SK-N-DZ (cell line): ENCODE results near the gene IL17REL.

Experiments used
- DNase-seq: peaks from one replicate; pipeline ENCODE4 v3.0.0-alpha.2; 2015; ENCODE audit warnings: low spot score

IL17REL gene

DNA sequence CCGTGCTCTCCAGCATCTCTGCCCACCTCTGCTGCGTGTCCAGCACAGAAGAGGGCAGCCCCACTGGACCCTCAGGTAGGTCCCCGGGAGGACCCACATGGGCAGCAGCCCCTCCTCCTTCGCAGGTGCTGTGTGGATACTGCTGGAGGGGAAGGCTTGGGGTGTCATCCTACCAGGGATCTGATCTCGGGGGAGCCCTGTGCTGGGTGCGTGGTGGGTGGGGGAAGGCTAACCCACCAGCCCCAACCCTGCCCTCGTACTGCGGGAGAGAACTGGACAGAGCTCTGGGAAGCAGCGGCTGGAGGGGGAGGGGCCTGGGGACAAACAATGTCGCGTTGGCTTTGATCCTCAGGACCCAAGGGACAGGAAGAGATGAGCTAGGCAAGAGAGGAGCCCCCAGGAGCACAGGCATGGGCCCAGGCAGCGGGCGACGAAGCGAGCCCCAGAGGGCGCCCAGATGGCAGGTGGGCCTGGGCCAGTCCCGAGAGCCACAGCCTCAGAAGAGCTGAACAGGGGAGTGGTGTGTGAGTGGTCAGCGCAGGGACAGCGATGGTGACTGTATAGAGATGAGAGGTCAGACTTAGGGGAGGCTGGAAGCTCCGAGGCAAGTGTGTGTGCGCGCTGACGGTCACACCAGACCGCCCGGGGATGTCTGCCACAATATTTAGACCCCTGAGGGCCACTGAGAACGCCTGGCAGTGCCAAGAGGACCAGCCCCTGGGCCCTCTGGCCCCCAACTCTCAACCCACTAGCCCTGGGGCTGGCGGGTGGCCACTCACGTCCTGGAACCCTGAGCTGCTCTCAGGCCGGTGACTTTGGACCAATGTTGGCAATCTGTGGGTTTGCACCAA, 53.4 kb downstream of the IL17REL start:
- no peak for DNase-seq

DNA sequence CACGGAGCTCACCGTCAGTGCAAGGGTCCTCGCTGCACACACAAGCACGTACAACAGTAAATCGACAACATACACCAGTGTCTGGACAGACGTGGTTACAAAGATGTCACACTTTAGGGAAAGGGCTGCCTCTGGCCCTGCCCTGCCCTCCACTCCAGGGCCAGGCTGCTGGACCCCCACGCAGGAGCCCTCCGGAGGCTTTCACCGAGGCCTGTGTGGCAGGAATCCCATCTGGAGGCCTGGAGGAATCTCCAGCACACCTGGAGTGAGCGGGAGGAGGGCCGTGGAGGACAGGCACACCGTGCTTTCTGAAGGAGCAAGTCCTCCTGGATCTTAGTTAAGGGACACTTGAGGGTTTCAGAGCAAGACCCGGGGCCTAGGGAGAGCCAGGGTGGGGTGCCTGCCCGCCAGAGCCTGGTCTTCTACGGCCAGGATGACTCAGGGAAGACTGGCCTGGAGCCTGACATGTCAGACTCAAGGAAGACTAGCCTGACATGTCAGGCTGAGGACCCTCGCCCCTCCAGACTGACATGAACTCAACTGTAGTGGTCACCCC, 54.1 kb downstream of the IL17REL start:
- no peak for DNase-seq

DNA sequence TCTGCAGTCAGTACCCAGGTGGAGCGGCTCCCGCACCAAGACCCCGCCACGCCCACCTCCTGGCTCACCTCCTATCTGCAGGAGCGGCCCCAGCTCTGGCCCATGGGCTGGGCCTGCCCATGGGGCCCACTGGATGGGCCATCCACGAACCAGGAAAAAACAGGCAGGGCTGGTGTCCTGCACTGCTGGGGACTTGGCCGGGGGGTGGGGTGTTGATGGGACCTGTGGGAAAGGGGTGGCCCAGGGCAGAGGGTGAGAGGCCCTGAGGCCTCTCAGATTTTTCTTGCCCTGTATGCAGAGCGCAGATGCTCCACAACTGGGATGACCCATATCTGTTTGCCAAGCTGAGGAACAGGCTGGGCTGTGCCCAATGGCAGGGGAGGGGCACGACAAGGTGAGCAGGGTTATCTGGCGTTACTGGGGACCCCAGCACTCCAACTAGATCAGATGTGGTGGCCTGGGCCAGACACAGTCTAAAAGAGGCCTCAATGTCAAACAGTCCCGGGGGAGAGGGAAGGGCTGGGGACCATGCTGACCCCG, 54.7 kb downstream of the IL17REL start:
- DNase-seq: no peak

DNA sequence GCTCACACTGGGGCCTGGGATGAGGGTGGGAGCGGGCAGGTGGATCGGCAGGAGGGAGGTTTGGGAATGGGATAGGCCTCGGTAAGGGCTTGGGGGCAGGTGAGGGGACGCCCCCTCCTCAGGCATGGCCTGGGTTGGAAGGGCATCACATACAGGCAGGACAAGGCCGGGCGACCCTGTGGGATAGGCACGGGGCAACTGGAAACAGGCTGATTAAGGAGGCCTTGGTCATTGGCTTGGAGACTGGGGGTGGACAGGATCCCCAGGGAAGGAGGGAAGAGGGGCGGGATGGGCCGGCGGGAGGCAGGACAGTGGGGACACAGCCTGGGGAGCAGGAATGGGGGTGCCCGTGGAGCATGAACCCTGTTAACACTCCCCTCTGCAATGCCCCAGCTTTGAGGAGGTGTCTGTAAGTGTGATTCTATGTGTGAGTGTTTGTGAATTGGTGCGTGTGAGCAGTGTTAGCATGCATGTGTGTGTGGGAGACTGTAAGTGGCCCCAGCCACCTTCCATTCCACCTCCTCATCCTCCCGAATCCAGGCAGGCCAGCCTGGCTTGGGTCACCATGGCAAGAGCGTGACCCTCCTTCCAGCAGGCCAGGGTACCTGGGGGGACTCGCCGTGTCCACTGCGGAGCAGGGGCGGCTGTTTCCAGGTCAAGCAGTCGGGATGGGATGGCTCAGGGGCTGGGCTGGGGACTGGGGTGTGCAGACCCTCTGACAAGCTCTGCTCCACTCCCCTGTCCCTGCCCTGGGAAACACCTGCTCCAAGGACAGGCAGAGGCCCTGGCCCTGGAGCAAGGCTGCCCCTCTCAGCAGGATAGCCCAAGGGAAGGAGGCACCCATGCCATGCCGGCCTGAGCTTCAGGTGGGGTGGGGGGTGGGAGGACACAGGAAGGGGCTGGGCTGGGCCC, 55.4 kb downstream of the IL17REL start:
- no peak for DNase-seq

DNA sequence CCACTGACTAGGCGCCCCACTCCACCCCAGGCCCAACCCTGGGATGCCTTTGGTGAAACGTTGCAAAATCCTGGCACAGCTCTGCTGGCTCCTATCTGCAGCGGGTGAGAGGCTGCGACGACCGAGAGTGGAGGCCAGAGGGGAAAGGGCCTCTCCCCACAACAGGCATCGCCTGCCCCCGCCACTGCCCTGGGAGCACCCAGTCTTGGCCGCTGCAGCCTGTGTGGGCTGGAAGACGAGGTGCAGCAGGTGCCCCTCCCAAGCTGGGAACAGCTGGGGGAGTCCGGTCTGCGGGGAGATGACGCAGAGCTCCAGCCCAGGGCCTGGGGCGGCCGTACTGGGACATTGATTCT, 56.2 kb downstream of the IL17REL start:
- no peak for DNase-seq

DNA sequence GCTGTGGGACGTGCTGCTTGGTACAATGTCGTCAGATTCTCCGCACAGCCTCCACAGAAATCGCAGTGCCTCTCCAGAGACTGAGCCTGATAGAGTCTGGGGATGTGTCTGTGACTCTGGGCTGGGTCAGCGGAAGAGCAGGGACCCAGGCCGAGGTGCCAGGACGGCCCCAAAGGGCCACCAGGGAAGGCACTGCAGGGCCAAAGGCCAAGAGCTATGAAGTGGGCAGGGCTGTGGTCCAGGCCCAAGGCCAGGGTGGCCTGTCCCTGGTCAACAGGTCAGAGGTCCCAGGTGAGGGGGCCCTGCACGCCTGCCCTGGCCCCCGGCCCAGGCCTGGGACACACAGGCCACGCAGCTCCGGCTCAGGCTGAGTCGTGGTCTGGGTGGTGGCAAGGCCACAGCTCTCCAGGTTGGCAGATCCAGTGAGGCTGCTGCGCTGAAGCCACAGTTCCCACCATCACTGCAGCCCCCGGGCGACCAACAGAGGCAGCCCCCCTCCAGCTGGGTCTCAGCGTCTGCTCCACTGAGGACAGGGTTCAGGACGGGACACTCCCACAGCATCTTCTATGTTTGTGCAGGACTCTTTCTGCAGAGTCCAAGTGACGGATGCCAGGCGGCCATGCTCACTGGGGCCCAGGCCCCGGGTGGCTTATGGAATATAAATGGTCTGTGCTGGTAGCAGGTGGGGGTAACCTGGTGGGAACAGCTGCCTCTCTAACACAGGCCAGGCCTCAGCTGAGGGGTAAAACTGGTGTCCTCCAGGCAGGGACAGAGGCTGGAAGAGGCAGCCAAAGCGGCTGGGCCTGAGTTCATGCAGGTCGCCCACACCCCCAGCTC, 56.8 kb downstream of the IL17REL start:
- no peak for DNase-seq

DNA sequence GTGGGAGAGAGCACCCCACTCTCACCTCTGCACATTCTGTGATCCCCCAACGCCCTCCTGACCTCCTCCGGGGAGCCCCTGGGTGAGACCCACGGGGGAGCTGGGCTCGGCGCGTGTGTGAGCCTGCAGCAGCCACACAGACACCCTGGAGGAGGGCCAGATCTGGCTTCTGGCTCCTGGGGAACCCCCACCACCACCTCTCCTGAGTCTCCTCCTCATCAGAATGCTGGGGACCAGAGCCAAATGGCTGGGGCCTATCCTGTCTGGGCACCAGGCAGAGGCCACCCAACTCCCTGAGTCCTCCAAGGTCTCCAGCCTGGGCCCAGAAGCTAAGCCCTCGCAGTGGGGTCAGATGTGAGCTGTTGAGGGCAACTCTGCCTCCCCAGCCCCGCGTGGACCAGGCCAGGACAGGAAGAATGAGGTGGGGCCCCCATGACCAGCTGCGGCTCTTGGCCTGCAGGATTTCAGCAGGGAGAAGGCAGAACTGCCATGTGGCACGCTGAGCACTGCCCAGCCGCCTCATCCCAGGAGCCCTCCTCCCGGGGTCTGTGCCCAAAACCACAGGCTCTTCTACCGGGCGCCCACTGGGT, 57.5 kb downstream of the IL17REL start:
- no peak for DNase-seq

DNA sequence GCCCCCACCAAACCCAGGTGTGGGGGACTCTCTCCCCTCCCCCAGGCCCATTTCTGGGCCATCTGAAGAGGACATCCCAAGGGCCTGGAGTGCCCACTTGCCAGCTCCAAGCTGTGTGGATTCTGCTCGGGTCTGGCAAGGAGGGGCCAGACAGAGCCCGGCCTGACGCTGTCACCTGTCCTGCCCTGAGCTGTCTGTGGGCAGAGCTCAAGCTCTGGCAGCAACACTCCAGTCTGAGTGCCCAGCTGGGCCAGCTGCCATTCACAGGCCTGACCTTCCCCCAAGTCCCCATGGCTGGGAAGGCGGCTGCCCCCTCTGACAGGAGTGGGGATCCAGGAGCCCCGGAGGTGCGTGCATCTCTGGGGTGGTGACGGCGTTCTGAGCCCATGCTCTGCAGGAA, 58.2 kb downstream of the IL17REL start:
- no peak for DNase-seq

DNA sequence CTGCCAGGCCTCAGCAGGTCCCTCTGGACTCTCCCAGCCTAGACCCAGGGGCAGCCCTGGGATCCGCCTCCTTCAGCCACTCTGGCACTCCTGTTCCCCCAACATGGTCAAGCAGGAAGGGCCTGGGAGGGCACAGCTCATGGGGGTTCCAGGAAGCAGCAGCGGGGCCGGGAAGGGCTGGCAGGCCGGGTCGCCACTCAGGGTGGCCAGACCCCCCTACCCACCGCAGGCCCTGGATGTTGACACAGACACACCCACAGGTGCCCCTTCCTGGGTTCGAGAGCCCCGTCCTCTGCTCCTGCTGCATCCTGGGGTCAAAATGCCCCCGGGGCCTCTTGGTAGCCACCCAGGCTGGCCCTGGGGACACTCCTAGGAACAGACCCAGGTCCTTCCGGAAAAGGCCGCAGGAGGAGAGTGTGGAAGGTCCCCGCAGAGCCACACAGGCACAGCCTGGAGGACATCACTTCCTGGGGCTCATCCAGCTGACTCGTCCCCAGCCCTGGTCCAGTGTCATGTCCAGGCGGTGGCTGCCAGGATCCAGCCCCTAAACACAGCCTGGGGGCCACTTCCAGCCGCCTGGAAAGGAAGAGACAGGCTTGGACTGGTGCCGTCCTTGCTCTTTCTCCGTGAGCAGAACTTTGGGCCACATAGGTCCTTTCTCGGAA, 58.8 kb downstream of the IL17REL start:
- no peak for DNase-seq

DNA sequence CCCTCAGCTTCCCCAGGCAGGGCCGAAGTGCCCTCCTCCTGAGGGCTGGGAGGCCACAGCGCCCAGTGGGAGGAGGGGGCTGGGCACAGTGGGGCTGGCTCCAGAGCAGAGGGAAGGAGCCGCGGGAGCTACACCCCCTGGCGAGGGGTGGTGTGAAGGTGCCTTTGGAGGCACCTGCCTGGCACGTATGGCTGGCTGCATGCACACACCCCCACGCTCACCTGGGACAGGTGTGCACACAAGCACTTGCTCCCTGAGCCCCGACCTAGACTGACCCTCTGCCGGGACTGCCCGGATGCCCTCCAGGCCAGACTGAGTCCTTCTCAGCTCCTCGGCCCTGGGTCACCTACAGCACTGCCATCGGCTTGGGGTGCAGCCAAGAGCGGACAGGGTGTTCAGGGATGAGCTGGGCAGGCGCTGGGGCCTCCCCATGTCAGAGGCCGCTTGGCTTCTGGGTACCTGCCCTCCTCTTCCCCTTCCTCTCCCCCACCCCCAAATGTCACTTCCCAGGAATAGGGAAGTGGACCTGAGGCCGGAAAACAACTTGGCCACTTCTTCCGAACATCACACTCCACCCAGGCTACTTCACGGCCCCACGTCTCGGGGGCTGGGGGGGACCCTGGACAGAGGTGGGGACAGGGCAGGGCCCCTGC, 59.4 kb downstream of the IL17REL start:
- DNase-seq: no peak

DNA sequence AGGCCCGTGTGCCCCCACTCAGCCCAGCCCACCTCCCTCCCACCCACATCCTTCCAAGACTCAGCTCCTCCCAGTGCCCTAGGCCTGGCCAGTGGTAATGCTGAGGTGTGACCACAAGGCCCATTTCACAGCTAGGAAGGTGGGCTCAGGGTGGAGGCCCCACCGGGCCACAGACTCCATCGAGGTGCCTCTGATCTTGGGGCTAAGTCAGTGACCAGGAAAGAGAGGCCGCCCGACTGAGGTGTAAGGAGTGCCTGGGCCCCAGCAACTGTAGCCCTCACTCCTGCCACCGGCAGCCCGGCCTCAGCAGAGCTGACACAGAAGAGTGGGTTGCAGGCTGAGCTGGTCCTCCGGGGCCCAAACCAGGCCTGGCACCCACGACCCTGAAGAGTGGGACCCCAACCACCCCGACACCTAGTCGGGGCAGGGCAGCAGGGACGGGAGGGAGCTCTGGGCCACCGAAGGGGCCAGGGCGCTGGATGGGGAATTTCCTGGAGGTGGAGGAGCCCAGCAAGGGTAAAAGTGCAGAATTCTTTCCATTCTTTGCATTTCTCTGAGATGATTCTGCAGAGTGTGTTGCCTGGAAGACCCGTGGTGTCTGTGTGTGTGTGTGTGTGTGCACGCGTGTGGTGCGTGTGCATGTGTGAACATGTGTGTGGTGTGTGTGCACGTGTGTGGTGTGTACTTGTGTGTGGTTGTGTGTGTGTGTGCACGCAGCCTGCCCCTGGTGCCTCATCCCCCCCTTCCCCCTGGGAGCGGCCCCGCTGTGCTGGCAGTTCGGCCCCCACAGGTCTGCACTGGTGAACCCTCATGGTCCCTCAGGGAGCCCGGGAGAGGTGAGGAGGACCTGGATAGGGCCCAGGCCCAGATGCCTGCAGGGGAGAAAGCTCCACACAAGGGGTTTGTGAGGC, 60.3 kb downstream of the IL17REL start:
- no peak for DNase-seq

DNA sequence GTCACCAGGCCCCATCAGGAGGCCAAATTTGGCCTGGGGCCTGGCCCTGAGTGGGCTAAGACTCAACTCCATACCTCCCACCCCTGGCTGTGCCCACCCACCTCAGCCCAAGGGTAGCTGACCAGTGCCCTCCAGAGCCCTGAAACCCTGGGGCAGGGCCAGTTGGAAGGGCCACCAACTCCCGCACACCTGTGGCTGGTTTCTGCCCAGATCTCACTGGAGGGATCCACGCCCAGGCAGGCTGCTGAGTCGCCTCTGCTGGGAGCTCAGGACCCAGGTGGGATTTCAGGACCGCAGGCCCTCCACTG, 60.9 kb downstream of the IL17REL start:
- no peak for DNase-seq

DNA sequence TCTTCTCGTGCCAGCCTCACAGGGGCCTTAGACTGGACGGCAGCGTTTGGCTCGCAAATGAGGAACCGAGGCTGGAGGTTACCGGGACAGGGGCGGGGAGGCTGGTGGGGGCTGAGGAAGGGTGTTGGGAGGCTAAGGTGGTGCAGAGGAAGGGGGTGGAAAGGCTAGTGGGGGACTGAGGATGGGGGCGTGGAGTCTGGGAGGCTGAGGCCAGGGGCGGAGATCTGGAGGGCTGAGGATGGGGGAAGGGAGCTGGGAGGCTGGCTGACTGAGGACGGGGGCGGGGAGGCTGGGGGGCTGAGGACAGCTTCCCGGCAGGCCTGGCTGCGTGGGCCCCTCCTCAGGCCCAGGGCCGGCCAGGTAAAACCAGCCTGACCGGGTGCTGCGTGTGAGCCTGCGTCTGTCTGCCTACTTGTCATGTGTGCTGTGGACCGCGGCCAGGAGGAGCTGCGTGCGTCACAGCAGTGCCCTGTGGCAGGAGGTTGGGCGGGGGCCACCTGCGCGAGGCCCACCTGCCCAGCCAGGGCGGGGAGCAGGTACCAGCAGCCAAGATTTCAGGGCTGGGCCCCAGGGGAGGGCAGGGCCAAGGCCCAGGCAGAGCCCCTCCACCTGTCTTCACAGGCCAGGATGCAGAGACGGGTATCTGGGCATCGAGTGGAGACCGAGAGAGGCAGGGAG, 61.4 kb downstream of the IL17REL start:
- DNase-seq: no peak

DNA sequence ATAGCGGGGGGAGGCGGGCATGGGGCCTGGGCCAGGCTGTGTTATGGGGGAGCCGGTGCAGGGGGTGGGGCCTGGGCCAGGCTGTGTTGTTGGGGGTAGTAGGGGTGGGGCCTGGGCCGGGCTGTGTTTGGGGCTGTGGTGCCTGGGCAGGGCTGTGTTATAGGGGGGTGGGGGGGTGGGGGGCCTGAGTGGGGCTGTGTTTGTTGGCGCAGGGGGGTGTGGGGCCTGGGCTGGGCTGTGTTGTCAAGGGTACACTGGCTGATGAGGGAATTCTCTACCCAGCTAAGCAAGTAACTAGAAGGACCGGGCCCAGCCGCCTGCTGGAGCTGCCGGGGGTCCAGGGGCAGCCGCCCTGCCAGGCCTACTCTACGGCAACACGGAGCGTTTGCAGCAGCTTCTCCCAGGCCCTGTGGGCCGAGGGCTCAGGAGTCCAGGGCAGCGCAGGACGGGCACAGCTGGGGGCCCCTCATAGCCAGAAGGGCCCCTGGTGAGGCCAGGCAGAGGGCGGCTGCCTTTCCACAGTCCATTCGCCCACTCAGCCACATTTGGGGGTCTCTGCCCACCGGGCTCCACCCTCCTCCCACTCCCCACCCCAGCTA, 62.1 kb downstream of the IL17REL start:
- DNase-seq: no peak

DNA sequence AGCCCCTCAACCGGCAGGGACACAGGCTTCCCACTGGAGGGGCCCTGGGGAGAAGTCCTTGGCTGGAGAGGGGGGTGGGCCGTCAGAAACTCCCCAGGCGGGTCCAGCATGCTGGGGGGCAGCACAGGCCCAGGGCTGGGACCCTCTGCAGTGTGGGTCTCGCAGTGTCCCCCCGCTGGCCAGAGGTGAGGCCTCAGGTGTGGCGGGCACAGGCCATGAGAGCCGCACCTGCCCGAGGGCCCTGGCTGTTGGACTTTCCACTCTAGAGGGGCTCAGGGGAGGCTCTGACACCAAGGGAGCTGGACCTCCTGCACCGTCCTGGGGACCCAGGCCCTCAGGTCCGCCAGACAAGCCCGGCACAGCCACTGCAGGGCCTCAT, 62.7 kb downstream of the IL17REL start:
- DNase-seq: no peak

DNA sequence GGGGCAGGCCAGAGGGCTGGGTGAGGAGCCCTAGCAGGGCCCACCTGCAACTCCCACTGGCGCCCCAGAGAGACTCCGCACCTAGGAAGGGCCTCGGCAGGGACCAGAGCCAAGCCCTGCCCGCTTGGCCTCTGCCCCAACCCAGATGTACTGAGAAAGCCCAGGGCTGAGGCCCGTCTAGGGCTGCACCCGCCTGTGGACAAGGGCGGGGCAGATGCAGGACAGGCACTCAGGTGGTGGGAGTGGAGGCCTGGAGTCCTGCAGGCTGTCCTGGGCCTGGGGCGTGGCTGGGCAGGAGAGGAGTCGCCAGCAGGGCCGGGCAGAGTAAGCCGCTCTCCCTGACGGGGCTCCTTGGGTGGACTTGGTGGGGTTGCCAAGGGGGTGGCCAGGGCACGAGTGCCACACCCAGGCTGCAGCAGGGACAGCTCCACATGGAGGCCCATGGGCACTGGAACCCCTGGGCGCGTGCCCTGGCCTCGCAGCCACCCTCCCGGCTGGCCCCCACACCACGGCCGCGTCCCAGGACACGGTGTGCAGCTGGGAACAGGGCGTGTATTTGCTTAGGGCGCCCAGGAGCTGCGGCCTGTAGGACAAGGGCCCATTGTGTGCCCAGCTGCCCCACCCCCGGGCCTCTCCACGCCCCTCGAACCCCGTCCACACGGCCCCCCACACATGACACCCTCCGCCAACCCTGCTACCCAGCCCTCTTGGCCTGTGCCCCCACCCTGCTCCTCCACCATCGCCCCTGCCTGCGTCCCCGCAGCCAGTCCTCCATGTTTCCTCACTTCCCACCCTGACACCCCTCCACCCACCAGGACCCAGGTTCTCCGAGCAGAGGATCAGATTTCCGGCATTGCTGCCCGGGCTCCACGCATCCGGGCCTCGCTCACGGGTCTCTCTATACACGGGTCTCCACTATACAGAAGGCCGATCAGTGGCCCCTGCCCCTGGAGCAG, 63.3 kb downstream of the IL17REL start:
- DNase-seq: no peak
